Bronchial epithelial cell (primary cell): Measurements from ENCODE around the gene SLC44A5. TPM values are rescaled to one million over a fixed set of nuclear protein-coding genes. Genes with fewer than 3 reads are reported as not detected.

Source experiments
- DNase-seq: peaks from one replicate; pipeline ENCODE4 v3.0.0-alpha.2; 2010; ENCODE audit warnings: low read depth
- FAIRE-seq: peaks from 2 replicates; lab custom pipeline; 2011; peaks lifted over from hg19 to GRCh38; lab: Jason Lieb, UNC
- H3K27me3 ChIP-seq: 2 replicates; pipeline ENCODE4 v1.5.1; 2011; ENCODE audit warnings: low read length; ENCODE audit not compliant: control insufficient read depth, insufficient read depth
- H3K36me3 ChIP-seq: 2 replicates; pipeline ENCODE4 v1.5.1; 2011; ENCODE audit warnings: low read length; ENCODE audit not compliant: control insufficient read depth, insufficient read depth
- H3K4me3 ChIP-seq: 2 replicates; pipeline ENCODE4 v1.5.1; 2011; ENCODE audit warnings: mild to moderate bottlenecking, low read depth, low read length, control low read depth
- CTCF ChIP-seq: IDR thresholded peaks from 2 replicates; pipeline ENCODE4 v1.5.1; 2011; ENCODE audit warnings: mild to moderate bottlenecking, moderate library complexity, low read length, control low read depth, inconsistent platforms; ENCODE audit not compliant: insufficient read depth, severe bottlenecking
- total RNA-seq: library from RNA; depleted of rRNA; stranded (reverse); fragments of >200 nt; gene quantifications from 2 replicates; pipeline ENCODE4 v1.2.1, GENCODE V29; 2014

Gene SLC44A5
- total RNA-seq, 1 donor from 2014 or later = under 0.01 TPM

- Histone ChIP-seq H3K36me3 (no peaks in the 10 kb centered on the region), H3K4me3 (no peak overlapping the region), H3K27me3 (no peaks in the 10 kb centered on the region)
- no peak for DNase-seq
- FAIRE-seq = no peak
- TF ChIP-seq CTCF = no peak
These were observed 272.1 kb downstream of the SLC44A5 start for GRCh38 chr1:75338616-75339483.

- TF ChIP-seq CTCF = no peak
- no peak for FAIRE-seq
- no peak overlapping the region for H3K4me3 ChIP-seq
These were observed 276.0 kb downstream of the SLC44A5 start for GRCh38 chr1:75334876-75335389.

GRCh38 chr1:75330624-75331023 is 280.3 kb downstream of the SLC44A5 start:
- DNase-seq = no peak
- H3K36me3 ChIP-seq = no peaks in the 10 kb centered on the region
- H3K4me3 ChIP-seq = no peak overlapping the region
- no peak for FAIRE-seq
- H3K27me3 ChIP-seq = no peaks in the 10 kb centered on the region
- TF ChIP-seq CTCF = no peak

More at GRCh38 chr1:75334876-75335389, 276.0 kb downstream of the SLC44A5 start:
- no peak for DNase-seq
- Histone ChIP-seq H3K36me3 (no peaks in the 10 kb centered on the region), H3K27me3 (no peaks in the 10 kb centered on the region)

- TF ChIP-seq CTCF = no peak
- no peak overlapping the region for H3K4me3 ChIP-seq
- H3K27me3 ChIP-seq = no peaks in the 10 kb centered on the region
- DNase-seq (no peak), FAIRE-seq (no peak)
- H3K36me3 ChIP-seq = no peaks in the 10 kb centered on the region
These were observed 282.2 kb downstream of the SLC44A5 start for GRCh38 chr1:75328691-75329090.

GRCh38 chr1:75327395-75327794 is 283.5 kb downstream of the SLC44A5 start:
- DNase-seq (no peak), FAIRE-seq (no peak)
- H3K27me3 ChIP-seq = no peaks in the 10 kb centered on the region
- no peak overlapping the region for H3K4me3 ChIP-seq
- no peaks in the 10 kb centered on the region for H3K36me3 ChIP-seq
- no peak for TF ChIP-seq CTCF
